Activated CD4-positive, alpha-beta T cell treated with anti-CD3 and anti-CD28 coated beads for 36 hours (primary cell): ENCODE results near the gene RTL1. TPM values are rescaled to one million over a fixed set of nuclear protein-coding genes. Genes with fewer than 3 reads are reported as not detected.

Source experiments
- ATAC-seq: fragments of 200-7000 bp; cut with Tn5 transposase; one replicate; pipeline ENCODE4 v1.10.0; 2021; ENCODE audit warnings: mild to moderate bottlenecking, moderate library complexity
- CTCF ChIA-PET: fragments of 350-600 bp; sonication (Branson Sonifier 250); formaldehyde crosslinking; loops from one replicate; lab custom pipeline; 2021; ENCODE audit warnings: antibody characterized with exemption; lab: Charles Lee
- POLR2A ChIA-PET: fragments of 350-600 bp; sonication (Branson Sonifier 250); formaldehyde crosslinking; loops from one replicate; lab custom pipeline; 2021; ENCODE audit warnings: antibody characterized with exemption, inconsistent platforms; lab: Charles Lee
- DNase-seq: peaks from one replicate; pipeline ENCODE4 v3.0.0-alpha.2; 2020
- H3K27ac Mint-ChIP-seq: one replicate; pipeline ENCODE4 v1.8.0; 2021; ENCODE audit warnings: mixed read lengths
- H3K27me3 Mint-ChIP-seq: one replicate; pipeline ENCODE4 v1.8.0; 2021; ENCODE audit warnings: mixed read lengths
- H3K36me3 Mint-ChIP-seq: one replicate; pipeline ENCODE4 v1.8.0; 2021; ENCODE audit warnings: low read depth, mixed read lengths
- H3K4me1 Mint-ChIP-seq: one replicate; pipeline ENCODE4 v1.8.0; 2021; ENCODE audit warnings: mixed read lengths
- H3K4me3 Mint-ChIP-seq: one replicate; pipeline ENCODE4 v1.8.0; 2021; ENCODE audit warnings: mild to moderate bottlenecking, moderate library complexity, mixed read lengths
- H3K9me3 Mint-ChIP-seq: one replicate; pipeline ENCODE4 v1.8.0; 2021; ENCODE audit warnings: low read depth, mixed read lengths
- intact Hi-C, 2 experiments: fragments of 100-400 bp; cut with DNase I in 1 of 2; cut with micrococcal nuclease in 1 of 2; formaldehyde crosslinking; loops; one replicate each; pipeline versions ENCODE4 v1.14.2 to v1.15.1; 2022 to 2024; cut with DNase I, micrococcal nuclease
- total RNA-seq, 2 experiments: library from RNA; stranded (reverse); gene quantifications; one replicate each; pipeline ENCODE4 v1.2.3, GENCODE V29; 2021

RTL1 gene
- total RNA-seq, 2 experiments from 2014 or later = not detected

DNA sequence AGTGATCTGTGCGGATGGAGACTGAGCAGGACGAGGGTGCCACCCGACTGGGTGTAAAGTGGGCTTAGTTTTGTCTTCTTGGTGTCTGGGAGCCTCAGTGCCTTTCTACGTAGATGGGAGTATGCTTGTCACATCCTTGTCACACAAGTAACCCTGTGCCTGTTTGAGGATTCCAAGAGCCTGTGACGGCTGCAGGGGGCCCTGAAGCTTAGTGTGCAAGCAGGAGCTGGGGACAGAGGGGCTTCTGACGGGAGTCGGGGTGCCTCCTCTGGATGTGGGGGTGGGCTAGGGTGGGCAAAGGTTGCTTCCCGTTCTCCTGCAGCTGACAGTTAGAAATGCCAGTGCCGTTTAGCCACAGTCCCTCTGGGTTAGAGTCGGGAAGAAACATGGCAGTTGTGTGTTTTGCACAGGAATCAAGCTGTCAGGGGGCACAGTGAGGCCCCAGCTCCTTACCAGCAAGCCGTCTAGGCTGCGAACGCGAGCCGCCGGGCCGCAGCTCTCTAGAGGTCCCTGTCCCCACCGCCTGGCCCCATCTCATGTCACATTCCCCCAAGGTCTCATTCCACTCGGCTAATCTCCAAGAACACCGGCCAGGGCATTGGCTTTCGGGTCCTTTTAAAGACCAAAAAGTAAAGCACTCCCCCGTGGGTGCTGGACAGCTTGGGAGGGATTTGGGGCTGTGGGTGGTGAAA lies 7.0 kb downstream of the RTL1 start:
- POLR2A ChIA-PET = no interaction called here
- H3K36me3 Mint-ChIP-seq = no peaks in the 10 kb centered on the region
- intact Hi-C loops = no loop called here
- CTCF ChIA-PET = no interaction called here
- H3K27ac Mint-ChIP-seq = no peak overlapping the region
- H3K27me3 Mint-ChIP-seq = peaks cover 31% of the 10 kb centered on the region
- no peak overlapping the region for H3K4me3 Mint-ChIP-seq
- H3K9me3 Mint-ChIP-seq = no peaks in the 10 kb centered on the region
- DNase-seq (no peak), ATAC-seq (no peak)
- H3K4me1 Mint-ChIP-seq = no peaks in the 10 kb centered on the region

DNA sequence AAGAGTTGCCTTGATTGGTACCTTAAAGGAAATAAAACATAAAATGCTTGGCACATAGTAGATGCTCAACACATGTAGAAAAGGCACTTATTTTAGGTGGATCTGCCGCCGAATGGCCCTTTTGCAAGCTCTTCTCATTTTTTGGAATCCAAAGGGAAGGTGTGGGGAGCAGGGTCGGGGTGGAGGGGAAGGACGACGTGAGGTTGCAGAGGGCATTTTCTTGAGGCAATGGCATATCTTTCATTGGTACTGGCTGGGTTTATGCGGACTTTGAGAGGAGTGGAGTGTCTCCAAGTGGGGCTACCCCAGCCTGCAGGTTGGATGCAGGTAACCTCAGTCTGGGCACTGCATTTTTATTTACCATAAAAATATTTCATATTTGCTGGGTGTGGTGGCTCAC lies 8.1 kb downstream of the RTL1 start:
- H3K27ac Mint-ChIP-seq = no peak overlapping the region
- H3K36me3 Mint-ChIP-seq = no peaks in the 10 kb centered on the region
- intact Hi-C loops = no loop called here
- ATAC-seq (no peak), DNase-seq (no peak)
- ChIA-PET CTCF (no interaction called here), POLR2A (no interaction called here)
- no peak overlapping the region for H3K4me3 Mint-ChIP-seq
- H3K4me1 Mint-ChIP-seq = no peaks in the 10 kb centered on the region
- H3K9me3 Mint-ChIP-seq = no peaks in the 10 kb centered on the region
- H3K27me3 Mint-ChIP-seq = peaks cover 27% of the 10 kb centered on the region

DNA sequence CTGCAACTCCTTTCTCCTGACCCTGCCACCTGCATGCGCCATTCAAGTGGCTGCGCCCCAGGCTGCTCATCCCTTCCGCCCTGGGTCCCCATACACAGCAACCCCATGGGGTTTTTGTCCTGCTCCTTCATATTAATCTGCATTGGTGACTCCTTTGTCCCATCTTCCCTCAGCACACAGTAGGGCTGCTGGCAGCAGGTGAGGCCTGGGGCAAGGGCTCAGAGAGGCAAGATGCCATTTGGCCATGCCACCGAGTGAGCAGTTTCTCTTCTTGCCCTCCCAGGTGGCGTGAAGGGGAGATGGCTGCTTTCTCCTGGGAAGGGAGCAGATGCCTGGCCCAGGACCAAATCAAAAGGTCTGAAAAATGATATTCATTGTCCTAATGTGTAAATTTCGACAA lies 9.1 kb downstream of the RTL1 start:
- ATAC-seq = no peak
- DNase-seq = no peak
- Mint-ChIP-seq H3K36me3 (no peaks in the 10 kb centered on the region), H3K9me3 (no peaks in the 10 kb centered on the region), H3K27ac (no peak overlapping the region), H3K27me3 (peaks cover 20% of the 10 kb centered on the region), H3K4me3 (no peak overlapping the region), H3K4me1 (no peaks in the 10 kb centered on the region)
- ChIA-PET POLR2A (no interaction called here), CTCF (no interaction called here)
- intact Hi-C loops = no loop called here

DNA sequence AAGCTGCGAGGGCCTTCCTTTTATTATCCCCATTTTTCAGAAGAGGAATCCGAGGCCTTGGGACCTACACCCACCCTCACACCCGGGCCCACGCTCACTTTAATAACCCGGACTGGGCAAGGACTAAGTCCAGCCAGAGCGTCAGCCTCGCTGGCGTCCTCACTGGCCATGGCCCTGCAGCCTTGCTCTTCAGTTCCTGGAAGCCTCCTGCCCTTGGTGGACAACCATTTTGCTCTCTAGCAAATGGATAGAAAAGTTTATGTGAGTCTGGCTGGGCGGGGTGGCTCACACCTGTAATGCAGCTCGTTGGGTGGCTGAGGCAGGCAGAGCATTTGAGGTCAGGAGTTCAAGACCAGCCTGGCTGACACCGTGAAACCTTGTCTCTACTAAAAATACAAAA lies 9.8 kb downstream of the RTL1 start:
- POLR2A ChIA-PET = no interaction called here
- intact Hi-C loops = no loop called here
- Mint-ChIP-seq H3K36me3 (no peaks in the 10 kb centered on the region), H3K27me3 (peaks cover 17% of the 10 kb centered on the region), H3K4me3 (no peak overlapping the region), H3K4me1 (no peaks in the 10 kb centered on the region), H3K27ac (no peak overlapping the region), H3K9me3 (no peaks in the 10 kb centered on the region)
- CTCF ChIA-PET = no interaction called here
- ATAC-seq (no peak), DNase-seq (no peak)

DNA sequence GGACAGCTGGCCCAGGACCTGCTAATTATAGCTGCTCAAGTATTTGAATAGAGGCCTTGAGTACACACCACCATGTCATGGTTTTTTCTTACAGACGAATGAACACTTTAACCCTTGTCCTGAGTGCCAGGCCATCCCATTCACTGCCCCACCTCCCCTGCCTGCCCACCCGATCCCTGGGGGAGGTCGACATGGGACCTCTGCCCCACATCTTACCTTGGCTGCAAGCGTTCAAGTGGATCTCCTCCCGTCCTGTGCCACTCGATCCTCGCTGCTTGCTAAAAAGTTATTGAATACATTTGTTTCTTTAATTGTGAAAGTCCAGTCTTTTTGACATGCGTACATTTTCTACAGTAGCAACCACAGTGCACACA lies 10.3 kb downstream of the RTL1 start:
- Mint-ChIP-seq H3K4me1 (no peaks in the 10 kb centered on the region), H3K9me3 (no peaks in the 10 kb centered on the region), H3K4me3 (no peak overlapping the region), H3K36me3 (no peaks in the 10 kb centered on the region), H3K27me3 (peaks cover 16% of the 10 kb centered on the region), H3K27ac (no peak overlapping the region)
- no peak for ATAC-seq
- POLR2A ChIA-PET = no interaction called here
- CTCF ChIA-PET = no interaction called here
- no peak for DNase-seq
- intact Hi-C loops = no loop called here

DNA sequence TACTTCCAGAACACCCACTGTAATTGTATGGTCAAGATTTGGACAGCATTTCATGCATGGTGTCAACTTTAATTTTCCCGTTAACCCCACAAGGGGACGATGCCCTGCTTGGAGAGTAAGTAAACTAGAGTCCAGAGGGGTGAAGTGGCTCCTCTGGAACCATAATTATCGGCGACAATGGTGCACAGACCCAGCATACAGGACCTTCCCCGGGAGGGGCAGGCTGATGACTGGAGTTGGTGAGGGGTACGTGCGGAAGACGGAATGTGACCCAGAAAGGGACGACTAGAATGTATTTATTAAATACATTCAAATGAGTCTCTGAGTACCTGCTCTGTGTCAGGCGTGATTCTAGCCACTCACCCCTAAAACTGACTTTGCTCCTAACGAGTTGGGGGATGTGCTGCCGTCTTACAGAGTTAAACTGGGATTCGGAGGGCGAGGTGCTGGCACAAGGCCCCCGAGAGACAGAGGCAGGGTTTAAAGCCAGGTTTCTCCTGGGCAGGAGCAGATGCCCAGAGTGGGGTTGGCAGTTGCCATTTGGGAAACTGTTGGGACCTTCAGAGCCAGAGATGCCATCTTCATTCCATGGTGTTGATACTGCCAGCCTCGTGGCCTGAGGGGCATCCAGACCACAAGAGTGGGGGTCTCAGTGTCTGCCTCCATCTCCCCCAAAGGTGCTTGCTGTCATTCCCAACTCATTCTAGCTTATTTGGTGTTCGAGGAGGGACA lies 10.9 kb downstream of the RTL1 start:
- Mint-ChIP-seq H3K4me1 (no peaks in the 10 kb centered on the region), H3K4me3 (no peak overlapping the region), H3K9me3 (no peaks in the 10 kb centered on the region), H3K27me3 (peaks cover 17% of the 10 kb centered on the region), H3K27ac (no peak overlapping the region), H3K36me3 (no peaks in the 10 kb centered on the region)
- CTCF ChIA-PET = interaction anchor here (0.6 kb wide), 1 partner anchor 1163 kb away, joined by 5 read pairs; no protein-coding TSS in a partner anchor
- DNase-seq = no peak
- ATAC-seq = no peak
- POLR2A ChIA-PET = no interaction called here
- intact Hi-C loops = no loop called here

DNA sequence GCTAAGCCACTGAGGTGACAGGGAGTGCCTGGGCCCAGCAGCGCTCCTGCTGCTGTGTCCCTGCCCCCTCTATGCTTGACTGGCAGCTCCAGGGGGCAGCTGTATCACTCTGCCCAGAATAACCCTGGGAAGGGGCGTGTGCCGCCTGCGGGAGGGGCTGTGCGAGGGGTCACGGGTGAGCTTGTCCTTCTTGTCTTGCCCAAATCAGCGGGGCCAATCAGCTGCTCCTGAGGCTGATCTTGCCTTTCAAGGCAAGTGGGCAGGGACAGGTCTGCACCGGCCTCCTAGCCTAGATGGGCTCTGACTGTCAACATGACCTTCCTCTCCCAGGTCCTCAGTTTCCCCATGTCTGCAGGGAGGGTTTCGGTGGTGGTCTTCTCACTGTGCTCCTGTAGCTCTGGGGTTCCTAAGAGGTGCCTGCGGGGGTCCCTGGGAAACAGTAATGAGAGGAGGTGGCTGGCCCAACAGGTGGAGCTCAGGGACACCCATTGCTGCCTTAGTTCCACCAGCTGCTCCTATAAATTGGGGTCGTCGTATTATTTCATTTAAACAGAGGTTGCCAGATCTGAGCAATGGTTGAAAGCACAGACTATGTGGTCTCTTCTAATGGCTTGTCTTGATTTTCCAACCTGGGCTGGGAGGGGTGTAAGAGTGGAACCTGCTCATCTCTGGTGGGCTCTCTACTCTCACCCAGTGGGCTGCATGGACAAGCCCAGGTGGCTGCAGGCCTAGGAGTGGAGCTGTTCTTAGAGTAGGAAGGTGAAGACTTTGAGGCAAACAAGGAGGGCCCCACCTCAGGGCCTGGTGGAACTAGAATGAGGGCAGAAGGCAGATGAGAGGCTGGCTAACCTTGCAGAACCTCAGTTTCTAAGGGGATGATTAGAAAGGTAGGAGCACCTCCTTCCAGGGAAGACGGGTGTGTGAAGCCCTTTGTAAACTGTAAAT lies 11.7 kb downstream of the RTL1 start:
- POLR2A ChIA-PET = no interaction called here
- Mint-ChIP-seq H3K27me3 (peaks cover 14% of the 10 kb centered on the region), H3K27ac (no peak overlapping the region), H3K4me1 (no peaks in the 10 kb centered on the region), H3K4me3 (no peak overlapping the region), H3K9me3 (no peaks in the 10 kb centered on the region), H3K36me3 (no peaks in the 10 kb centered on the region)
- ATAC-seq (no peak), DNase-seq (no peak)
- intact Hi-C loops = no loop called here
- CTCF ChIA-PET = interaction anchor here (0.6 kb wide), 1 partner anchor 1162 kb away, joined by 5 read pairs; no protein-coding TSS in a partner anchor

DNA sequence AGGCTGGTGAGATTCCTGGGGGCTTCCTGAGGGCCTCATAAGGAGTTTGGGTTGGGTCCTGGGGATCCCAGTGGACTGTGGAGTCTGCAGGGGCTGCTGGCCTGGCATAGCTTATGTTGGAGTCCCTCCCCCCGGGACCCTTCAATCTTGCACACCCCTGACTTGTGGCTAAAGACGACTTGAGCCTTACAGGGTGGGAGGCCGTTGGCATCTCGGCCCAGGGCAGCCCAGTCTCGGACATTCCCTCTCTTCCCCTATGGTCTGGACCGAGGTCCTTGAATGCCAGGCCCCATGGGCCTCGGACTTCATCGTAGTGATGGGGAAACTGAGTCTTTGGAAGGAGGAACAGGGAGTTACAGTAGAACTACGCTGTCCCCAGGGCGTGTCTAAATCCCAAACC lies 12.5 kb downstream of the RTL1 start:
- Mint-ChIP-seq H3K27me3 (peaks cover 11% of the 10 kb centered on the region), H3K27ac (no peak overlapping the region), H3K9me3 (no peaks in the 10 kb centered on the region), H3K4me3 (no peak overlapping the region), H3K4me1 (no peaks in the 10 kb centered on the region), H3K36me3 (no peaks in the 10 kb centered on the region)
- CTCF ChIA-PET = no interaction called here
- POLR2A ChIA-PET = no interaction called here
- ATAC-seq (no peak), DNase-seq (no peak)
- intact Hi-C loops = no loop called here

DNA sequence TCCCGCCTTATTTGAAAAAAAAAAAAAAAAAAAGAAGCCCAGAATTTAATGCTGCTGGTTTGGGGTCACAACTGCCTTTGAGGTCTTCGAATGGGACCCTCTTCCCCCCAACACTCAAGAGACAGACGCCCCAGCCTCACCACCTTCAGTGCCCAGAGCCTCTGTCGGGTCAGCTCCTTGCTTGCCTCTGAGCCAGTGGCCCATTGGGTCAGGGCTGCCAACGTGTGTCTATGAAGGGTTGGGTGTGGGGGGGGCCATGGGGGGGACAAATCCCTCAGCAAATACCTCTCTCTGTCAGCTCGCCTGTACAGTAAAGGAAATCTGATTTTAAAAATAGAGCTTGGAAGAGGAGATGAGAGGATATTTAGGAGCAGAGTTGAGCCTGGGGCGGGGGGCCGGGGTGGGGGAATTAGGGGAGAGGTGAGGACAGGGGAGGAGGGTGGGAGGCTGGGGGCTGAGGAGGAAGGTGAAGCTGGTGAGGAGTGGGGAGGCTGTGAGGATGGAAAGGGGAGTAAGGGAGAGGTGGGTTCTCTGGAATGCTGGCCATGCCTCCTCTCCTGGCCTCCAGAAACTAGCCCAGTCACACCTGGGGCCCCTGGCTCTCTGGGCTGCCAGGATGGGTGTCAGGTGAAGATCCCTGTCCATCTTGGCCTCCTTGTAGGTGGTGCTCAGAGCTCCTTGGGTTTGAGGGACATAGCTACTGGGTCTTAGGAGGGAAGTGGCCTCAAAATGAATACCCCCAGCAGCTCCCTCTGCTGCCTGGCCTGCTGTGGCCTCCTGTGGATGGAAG lies 13.3 kb downstream of the RTL1 start:
- intact Hi-C loops = no loop called here
- peaks cover 10% of the 10 kb centered on the region for H3K27me3 Mint-ChIP-seq
- CTCF ChIA-PET = no interaction called here
- H3K36me3 Mint-ChIP-seq = no peaks in the 10 kb centered on the region
- no peak for DNase-seq
- ATAC-seq = no peak
- no peaks in the 10 kb centered on the region for H3K4me1 Mint-ChIP-seq
- H3K4me3 Mint-ChIP-seq = no peak overlapping the region
- POLR2A ChIA-PET = no interaction called here
- H3K27ac Mint-ChIP-seq = no peak overlapping the region
- H3K9me3 Mint-ChIP-seq = no peaks in the 10 kb centered on the region

DNA sequence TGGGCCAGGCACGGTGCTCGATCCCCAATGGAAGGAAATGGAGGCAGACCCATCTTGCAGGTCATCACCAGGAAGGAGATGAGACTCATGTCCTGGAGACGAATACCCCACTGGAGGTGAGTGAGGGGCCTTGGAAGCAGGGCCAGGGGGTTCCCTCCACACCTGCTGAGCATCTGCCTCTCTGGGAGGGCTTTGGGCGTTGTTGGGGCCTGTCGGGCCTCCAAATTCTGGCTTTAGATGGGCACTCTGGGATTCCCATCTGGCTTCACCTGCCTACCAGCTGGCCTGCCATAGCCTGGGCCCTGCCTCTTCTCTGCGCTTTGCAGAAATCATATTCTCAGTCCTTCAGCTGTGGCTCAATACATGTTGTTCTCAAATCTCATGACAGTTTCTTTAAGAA lies 13.9 kb downstream of the RTL1 start:
- H3K27me3 Mint-ChIP-seq = peaks cover 5% of the 10 kb centered on the region
- no peaks in the 10 kb centered on the region for H3K9me3 Mint-ChIP-seq
- ATAC-seq (no peak), DNase-seq (no peak)
- H3K4me1 Mint-ChIP-seq = no peaks in the 10 kb centered on the region
- no peaks in the 10 kb centered on the region for H3K36me3 Mint-ChIP-seq
- H3K27ac Mint-ChIP-seq = no peak overlapping the region
- ChIA-PET CTCF (no interaction called here), POLR2A (no interaction called here)
- intact Hi-C loops = no loop called here
- no peak overlapping the region for H3K4me3 Mint-ChIP-seq

DNA sequence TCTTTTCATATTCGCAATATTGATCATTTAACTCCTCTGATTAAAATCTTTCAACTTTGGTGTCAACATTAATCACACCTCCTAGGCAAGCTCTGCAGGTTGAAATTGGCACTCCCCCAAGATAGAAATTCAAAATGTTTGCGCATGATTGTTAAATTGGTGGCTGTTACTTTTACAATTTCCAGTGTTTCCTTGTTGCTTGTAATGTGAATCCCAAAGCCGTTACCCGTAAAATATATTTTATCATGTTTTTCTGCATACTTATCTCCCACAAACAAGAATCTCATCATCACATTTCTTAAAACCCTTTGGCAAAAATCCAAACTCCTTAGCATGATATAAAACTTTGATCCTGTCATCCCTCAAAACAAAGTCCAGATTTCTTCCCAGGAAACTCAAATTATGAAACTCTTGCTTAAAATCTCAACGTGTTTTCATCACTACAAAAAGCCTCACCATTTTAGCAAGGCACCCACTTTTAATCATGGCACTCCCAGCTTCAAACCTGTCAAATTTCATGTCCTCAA lies 14.7 kb downstream of the RTL1 start:
- H3K27me3 Mint-ChIP-seq = peaks cover 5% of the 10 kb centered on the region
- no peak overlapping the region for H3K27ac Mint-ChIP-seq
- no peaks in the 10 kb centered on the region for H3K4me1 Mint-ChIP-seq
- intact Hi-C loops = no loop called here
- H3K4me3 Mint-ChIP-seq = no peak overlapping the region
- DNase-seq (no peak), ATAC-seq (no peak)
- ChIA-PET CTCF (no interaction called here), POLR2A (no interaction called here)
- H3K9me3 Mint-ChIP-seq = no peaks in the 10 kb centered on the region
- H3K36me3 Mint-ChIP-seq = no peaks in the 10 kb centered on the region
